ENCODE data around the gene INPP4B.

The INPP4B gene

DNA sequence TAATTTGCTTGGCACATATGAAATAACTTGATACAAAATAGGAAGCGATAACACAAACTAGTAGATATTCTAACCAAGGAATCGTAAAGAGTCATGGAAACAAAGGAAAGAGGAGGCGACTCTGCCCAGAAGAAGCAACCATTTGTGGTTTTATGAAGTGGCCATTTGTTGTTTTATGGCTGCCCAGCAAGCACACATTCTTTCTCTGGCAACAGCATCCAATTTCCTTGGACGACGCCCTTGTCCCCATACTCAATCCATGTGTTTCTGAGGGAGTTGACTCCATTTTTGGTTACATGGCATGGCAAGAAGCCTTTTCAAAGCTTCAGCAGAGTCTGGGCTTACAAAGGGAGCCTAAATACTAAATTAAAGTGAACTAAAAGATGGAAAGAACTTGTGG is 295.1 kb downstream of the INPP4B start:
- WGBS, 2 donors (ENCODE audit: extremely low coverage in 2 of 2, insufficient read length in 2 of 2, insufficient replicate concordance in 1 of 2): no CpG with 5 or more reads among the region's 5 CpGs
- Histone ChIP-seq H3K27ac (replicated peaks; ENCODE audit: low read length) (no peak overlapping the region), H3K14ac (ENCODE audit: low read length) (no peak overlapping the region), H2AK5ac (ENCODE audit: low read depth, low read length) (no peak overlapping the region), H2BK5ac (ENCODE audit: low read length) (no peak overlapping the region), H3K4me1 (ENCODE audit: control insufficient read depth in 2 of 2, insufficient read depth in 1 of 2, low read depth in 1 of 2, low read length in 2 of 2) (peaks cover 4 to 5% of the 10 kb centered on the region in 2 donors), H3K4ac (ENCODE audit: low read length) (peak overlapping the region; percentile 10), H3K4me2 (ENCODE audit: insufficient read depth, low read length, poor library complexity, severe bottlenecking) (no peak overlapping the region), H3K4me3 (ENCODE audit: low read length in 2 of 2) (no peak overlapping the region), H3K36me3 (replicated peaks in 1 of 2; ENCODE audit: control insufficient read depth in 2 of 2, insufficient read depth in 2 of 2, low read length in 2 of 2) (no peaks in the 10 kb centered on the region), H3K9me3 (replicated peaks in 1 of 2; ENCODE audit: control insufficient read depth in 2 of 2, insufficient read depth in 1 of 2, low read depth in 1 of 2, low read length in 2 of 2) (no peaks in the 10 kb centered on the region), H3K79me1 (ENCODE audit: low read depth, low read length) (no peaks in the 10 kb centered on the region), H3K27me3 (ENCODE audit: control insufficient read depth in 3 of 3, insufficient read depth in 3 of 3, low read depth in 1 of 3, low read length in 3 of 3) (no peaks in the 10 kb centered on the region), H3K23ac (ENCODE audit: low read depth, low read length, poor library complexity) (no peak overlapping the region), H2BK15ac (ENCODE audit: low read length) (no peak overlapping the region), H4K8ac (ENCODE audit: low read depth, low read length) (no peak overlapping the region), H2BK12ac (ENCODE audit: low read length) (no peak overlapping the region), H4K91ac (ENCODE audit: low read depth, low read length, poor library complexity) (no peak overlapping the region), H3K18ac (ENCODE audit: low read length) (no peak overlapping the region), H3K9ac (ENCODE audit: low read depth, low read length, poor library complexity) (no peak overlapping the region), H2BK120ac (ENCODE audit: low read depth, low read length) (no peak overlapping the region), H2AFZ (ENCODE audit: low read length) (peak overlapping the region; percentile 45)
- DNase-seq (ENCODE audit: low spot score): no peak

DNA sequence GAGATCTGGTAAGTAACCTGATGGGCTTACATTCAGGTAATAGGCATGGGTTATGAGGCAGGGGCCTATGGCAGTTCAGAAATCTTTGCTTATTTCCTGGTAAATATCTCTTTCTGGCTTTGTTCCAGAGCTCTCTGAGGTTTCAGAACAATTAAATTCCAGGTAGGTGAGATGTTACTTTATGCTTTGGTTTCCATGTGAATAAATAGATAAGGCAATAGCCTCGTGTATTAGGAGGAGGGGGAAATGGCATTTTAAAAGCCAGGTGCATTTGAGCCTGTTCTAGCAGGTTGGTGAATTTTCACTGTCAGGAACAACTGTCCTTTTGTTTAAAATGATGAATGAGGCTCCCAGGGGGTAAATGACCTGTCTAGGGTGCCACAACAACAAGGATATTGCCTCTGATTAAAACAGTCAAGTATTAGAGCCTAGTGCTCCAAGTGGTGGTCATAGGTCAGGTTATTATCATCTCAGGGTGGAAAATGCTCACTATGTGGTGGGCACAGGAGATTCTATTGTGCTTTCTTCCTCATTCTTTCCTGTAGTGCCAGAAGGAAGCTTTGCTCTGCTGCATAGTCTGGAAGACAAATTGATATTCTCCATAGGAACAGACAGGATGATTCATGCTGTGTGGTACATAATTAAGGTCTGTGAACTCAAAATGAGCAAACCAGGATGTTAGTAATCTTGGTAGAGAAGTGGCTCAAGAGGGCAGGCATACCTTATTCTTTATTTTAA is 296.2 kb downstream of the INPP4B start:
- Histone ChIP-seq H2BK5ac (ENCODE audit: low read length) (no peak overlapping the region), H3K9ac (ENCODE audit: low read depth, low read length, poor library complexity) (no peak overlapping the region), H2AFZ (ENCODE audit: low read length) (no peak overlapping the region), H3K9me3 (replicated peaks in 1 of 2; ENCODE audit: control insufficient read depth in 2 of 2, insufficient read depth in 1 of 2, low read depth in 1 of 2, low read length in 2 of 2) (no peaks in the 10 kb centered on the region), H3K4me1 (ENCODE audit: control insufficient read depth in 2 of 2, insufficient read depth in 1 of 2, low read depth in 1 of 2, low read length in 2 of 2) (peaks cover 4 to 5% of the 10 kb centered on the region in 2 donors), H3K23ac (ENCODE audit: low read depth, low read length, poor library complexity) (no peak overlapping the region), H4K91ac (ENCODE audit: low read depth, low read length, poor library complexity) (no peak overlapping the region), H3K18ac (ENCODE audit: low read length) (no peak overlapping the region), H4K8ac (ENCODE audit: low read depth, low read length) (no peak overlapping the region), H3K36me3 (replicated peaks in 1 of 2; ENCODE audit: control insufficient read depth in 2 of 2, insufficient read depth in 2 of 2, low read length in 2 of 2) (no peaks in the 10 kb centered on the region), H3K27ac (replicated peaks; ENCODE audit: low read length) (no peak overlapping the region), H2AK5ac (ENCODE audit: low read depth, low read length) (no peak overlapping the region), H3K27me3 (ENCODE audit: control insufficient read depth in 3 of 3, insufficient read depth in 3 of 3, low read depth in 1 of 3, low read length in 3 of 3) (no peaks in the 10 kb centered on the region), H3K79me1 (ENCODE audit: low read depth, low read length) (no peaks in the 10 kb centered on the region), H3K4ac (ENCODE audit: low read length) (no peak overlapping the region), H3K4me2 (ENCODE audit: insufficient read depth, low read length, poor library complexity, severe bottlenecking) (no peak overlapping the region), H2BK12ac (ENCODE audit: low read length) (no peak overlapping the region), H3K4me3 (ENCODE audit: low read length in 2 of 2) (no peak overlapping the region), H2BK120ac (ENCODE audit: low read depth, low read length) (no peak overlapping the region), H2BK15ac (ENCODE audit: low read length) (no peak overlapping the region), H3K14ac (ENCODE audit: low read length) (no peak overlapping the region)
- no CpG with 5 or more reads among the region's 1 CpG for WGBS, 2 donors (ENCODE audit: extremely low coverage in 2 of 2, insufficient read length in 2 of 2, insufficient replicate concordance in 1 of 2)
- DNase-seq (ENCODE audit: low spot score): no peak

DNA sequence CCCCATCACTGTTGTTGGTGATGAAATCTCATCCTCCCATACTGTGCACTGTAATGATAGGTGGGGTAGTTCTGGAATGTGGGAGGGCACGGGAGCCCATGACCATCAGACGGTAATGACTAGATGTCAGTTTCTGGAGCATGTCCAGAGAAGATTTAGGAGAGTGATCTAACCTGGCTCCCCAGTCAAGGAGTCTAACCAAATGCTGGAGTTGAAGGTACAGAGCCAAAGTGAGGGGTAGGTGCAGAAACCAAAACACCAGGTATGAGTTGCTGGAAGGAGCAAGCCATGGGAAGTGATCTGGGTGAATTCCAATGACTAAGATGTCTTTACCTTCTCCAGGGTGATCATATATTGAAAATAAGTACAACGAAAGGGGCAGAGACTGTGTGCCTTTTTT is 296.9 kb downstream of the INPP4B start:
- Histone ChIP-seq H3K4me1 (ENCODE audit: control insufficient read depth in 2 of 2, insufficient read depth in 1 of 2, low read depth in 1 of 2, low read length in 2 of 2) (peaks cover 4 to 5% of the 10 kb centered on the region in 2 donors), H4K8ac (ENCODE audit: low read depth, low read length) (no peak overlapping the region), H2BK12ac (ENCODE audit: low read length) (no peak overlapping the region), H3K9me3 (replicated peaks in 1 of 2; ENCODE audit: control insufficient read depth in 2 of 2, insufficient read depth in 1 of 2, low read depth in 1 of 2, low read length in 2 of 2) (no peaks in the 10 kb centered on the region), H3K4me2 (ENCODE audit: insufficient read depth, low read length, poor library complexity, severe bottlenecking) (no peak overlapping the region), H2BK5ac (ENCODE audit: low read length) (no peak overlapping the region), H3K79me1 (ENCODE audit: low read depth, low read length) (no peaks in the 10 kb centered on the region), H4K91ac (ENCODE audit: low read depth, low read length, poor library complexity) (no peak overlapping the region), H3K9ac (ENCODE audit: low read depth, low read length, poor library complexity) (no peak overlapping the region), H2BK15ac (ENCODE audit: low read length) (no peak overlapping the region), H3K27me3 (ENCODE audit: control insufficient read depth in 3 of 3, insufficient read depth in 3 of 3, low read depth in 1 of 3, low read length in 3 of 3) (no peaks in the 10 kb centered on the region), H3K18ac (ENCODE audit: low read length) (no peak overlapping the region), H3K4ac (ENCODE audit: low read length) (no peak overlapping the region), H3K27ac (replicated peaks; ENCODE audit: low read length) (no peak overlapping the region), H2AK5ac (ENCODE audit: low read depth, low read length) (no peak overlapping the region), H2AFZ (ENCODE audit: low read length) (no peak overlapping the region), H3K4me3 (ENCODE audit: low read length in 2 of 2) (no peak overlapping the region), H3K14ac (ENCODE audit: low read length) (no peak overlapping the region), H2BK120ac (ENCODE audit: low read depth, low read length) (no peak overlapping the region), H3K23ac (ENCODE audit: low read depth, low read length, poor library complexity) (no peak overlapping the region), H3K36me3 (replicated peaks in 1 of 2; ENCODE audit: control insufficient read depth in 2 of 2, insufficient read depth in 2 of 2, low read length in 2 of 2) (no peaks in the 10 kb centered on the region)
- DNase-seq (ENCODE audit: low spot score): no peak
- no CpG with 5 or more reads among the region's 3 CpGs for WGBS, 2 donors (ENCODE audit: extremely low coverage in 2 of 2, insufficient read length in 2 of 2, insufficient replicate concordance in 1 of 2)

DNA sequence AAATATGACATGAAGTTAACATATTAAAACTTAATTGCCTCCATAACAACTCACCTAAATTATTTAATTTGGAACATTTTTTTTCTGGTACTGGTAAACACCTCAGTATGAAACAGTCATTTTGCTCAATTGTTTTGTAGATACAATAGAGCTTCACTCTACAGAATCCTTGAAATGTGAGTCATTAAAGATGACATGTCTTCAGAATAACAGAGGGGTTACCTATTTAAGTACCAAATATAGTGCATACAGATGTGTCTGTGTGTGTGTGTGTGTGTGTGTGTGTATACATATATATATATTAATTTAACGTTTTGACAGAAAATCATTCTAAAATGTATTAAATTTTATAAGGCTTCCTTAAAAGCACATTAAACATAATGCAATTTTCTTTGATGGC is 297.6 kb downstream of the INPP4B start:
- Histone ChIP-seq H3K27ac (replicated peaks; ENCODE audit: low read length) (no peak overlapping the region), H3K18ac (ENCODE audit: low read length) (no peak overlapping the region), H3K9ac (ENCODE audit: low read depth, low read length, poor library complexity) (no peak overlapping the region), H2AFZ (ENCODE audit: low read length) (no peak overlapping the region), H2BK15ac (ENCODE audit: low read length) (no peak overlapping the region), H4K8ac (ENCODE audit: low read depth, low read length) (no peak overlapping the region), H4K91ac (ENCODE audit: low read depth, low read length, poor library complexity) (no peak overlapping the region), H2AK5ac (ENCODE audit: low read depth, low read length) (no peak overlapping the region), H3K4me2 (ENCODE audit: insufficient read depth, low read length, poor library complexity, severe bottlenecking) (no peak overlapping the region), H3K4me3 (ENCODE audit: low read length in 2 of 2) (no peak overlapping the region), H3K27me3 (ENCODE audit: control insufficient read depth in 3 of 3, insufficient read depth in 3 of 3, low read depth in 1 of 3, low read length in 3 of 3) (no peaks in the 10 kb centered on the region), H3K14ac (ENCODE audit: low read length) (no peak overlapping the region), H3K23ac (ENCODE audit: low read depth, low read length, poor library complexity) (no peak overlapping the region), H2BK12ac (ENCODE audit: low read length) (no peak overlapping the region), H3K79me1 (ENCODE audit: low read depth, low read length) (no peaks in the 10 kb centered on the region), H3K4ac (ENCODE audit: low read length) (no peak overlapping the region), H2BK120ac (ENCODE audit: low read depth, low read length) (no peak overlapping the region), H3K36me3 (replicated peaks in 1 of 2; ENCODE audit: control insufficient read depth in 2 of 2, insufficient read depth in 2 of 2, low read length in 2 of 2) (no peaks in the 10 kb centered on the region), H2BK5ac (ENCODE audit: low read length) (no peak overlapping the region), H3K4me1 (ENCODE audit: control insufficient read depth in 2 of 2, insufficient read depth in 1 of 2, low read depth in 1 of 2, low read length in 2 of 2) (peaks cover 4 to 5% of the 10 kb centered on the region in 2 donors), H3K9me3 (replicated peaks in 1 of 2; ENCODE audit: control insufficient read depth in 2 of 2, insufficient read depth in 1 of 2, low read depth in 1 of 2, low read length in 2 of 2) (no peaks in the 10 kb centered on the region)
- DNase-seq (ENCODE audit: low spot score): no peak
- WGBS, 2 donors (ENCODE audit: extremely low coverage in 2 of 2, insufficient read length in 2 of 2, insufficient replicate concordance in 1 of 2): no CpG with 5 or more reads among the region's 1 CpG
